GM21529 (cell line): ENCODE data around the gene SHLD1.
"Not testable (repeated sequence)": the region's sequence is repeated elsewhere in the genome, so short reads cannot be mapped to it uniquely, and the experiment has no call there.

Experiments used
- ATAC-seq: cut with Tn5 transposase; IDR thresholded peaks from one replicate; pipeline ENCODE4 v1.9.1; 2021; ENCODE audit not compliant: unreplicated experiment

SHLD1 gene

GRCh38 chr20:5735845-5736510 lies 14.2 kb upstream of the SHLD1 start:
- ATAC-seq = no peak

GRCh38 chr20:5737619-5737953 lies 12.6 kb upstream of the SHLD1 start:
- ATAC-seq = no peak

- no peak for ATAC-seq
These were observed 12.2 kb upstream of the SHLD1 start for GRCh38 chr20:5737966-5738365.

- not testable (repeated sequence) for ATAC-seq
These were observed 9.6 kb upstream of the SHLD1 start for GRCh38 chr20:5740643-5741042.

- ATAC-seq = no peak
These were observed 9.1 kb upstream of the SHLD1 start for GRCh38 chr20:5741089-5741488.

GRCh38 chr20:5742041-5742440 lies 8.2 kb upstream of the SHLD1 start:
- no peak for ATAC-seq

- ATAC-seq = no peak
These were observed 4.7 kb upstream of the SHLD1 start for GRCh38 chr20:5745416-5746030.

GRCh38 chr20:5746064-5746463 lies 4.1 kb upstream of the SHLD1 start:
- no peak for ATAC-seq

GRCh38 chr20:5748246-5748645 lies 2.0 kb upstream of the SHLD1 start:
- ATAC-seq = no peak

- ATAC-seq = not testable (repeated sequence)
These were observed 669 bp upstream of the SHLD1 start for GRCh38 chr20:5749512-5749951.

- ATAC-seq = no peak
These were observed 1.7 kb downstream of the SHLD1 start for GRCh38 chr20:5751856-5752255.

GRCh38 chr20:5753814-5754213 lies 3.6 kb downstream of the SHLD1 start:
- ATAC-seq = no peak

GRCh38 chr20:5757949-5758348 lies 7.7 kb downstream of the SHLD1 start:
- ATAC-seq = no peak

- no peak for ATAC-seq
These were observed 16.0 kb downstream of the SHLD1 start for GRCh38 chr20:5766085-5766764.

- ATAC-seq = no peak
These were observed 17.4 kb downstream of the SHLD1 start for GRCh38 chr20:5767493-5768098.

- no peak for ATAC-seq
These were observed 20.2 kb downstream of the SHLD1 start for GRCh38 chr20:5770231-5770986.

- no peak for ATAC-seq
These were observed 20.8 kb downstream of the SHLD1 start for GRCh38 chr20:5770987-5771318.

GRCh38 chr20:5772704-5773103 lies 22.5 kb downstream of the SHLD1 start:
- ATAC-seq = no peak

GRCh38 chr20:5773589-5773988 lies 23.4 kb downstream of the SHLD1 start:
- no peak for ATAC-seq

GRCh38 chr20:5776077-5776476 lies 25.9 kb downstream of the SHLD1 start:
- no peak for ATAC-seq
